ENCODE data around the gene HUWE1.

DNA sequence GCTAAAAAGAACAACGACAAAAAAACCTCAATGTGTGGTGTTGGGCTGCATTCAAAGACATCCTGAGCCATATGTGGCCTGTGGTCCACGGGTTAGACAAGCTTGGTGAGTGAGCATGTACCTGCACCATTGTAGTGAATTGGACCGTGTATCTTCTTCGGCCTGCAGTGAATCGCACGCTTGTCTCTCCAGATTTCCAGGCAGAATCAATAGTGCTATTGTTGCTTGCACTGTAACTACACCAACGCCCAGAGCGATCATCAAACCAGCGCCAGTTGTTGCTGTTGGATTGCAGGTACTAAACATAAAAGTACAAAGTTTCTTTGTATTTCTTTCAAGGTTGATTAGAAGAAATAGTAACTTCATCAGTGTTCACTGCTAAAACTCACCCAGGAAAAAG lies 101.6 kb downstream of the HUWE1 start:
- TF ChIP-seq EZH2phosphoT487 (IDR thresholded peaks at IDR 0.05; ENCODE audit: unreplicated experiment), result no peak
- TF ChIP-seq, protein P1, sequence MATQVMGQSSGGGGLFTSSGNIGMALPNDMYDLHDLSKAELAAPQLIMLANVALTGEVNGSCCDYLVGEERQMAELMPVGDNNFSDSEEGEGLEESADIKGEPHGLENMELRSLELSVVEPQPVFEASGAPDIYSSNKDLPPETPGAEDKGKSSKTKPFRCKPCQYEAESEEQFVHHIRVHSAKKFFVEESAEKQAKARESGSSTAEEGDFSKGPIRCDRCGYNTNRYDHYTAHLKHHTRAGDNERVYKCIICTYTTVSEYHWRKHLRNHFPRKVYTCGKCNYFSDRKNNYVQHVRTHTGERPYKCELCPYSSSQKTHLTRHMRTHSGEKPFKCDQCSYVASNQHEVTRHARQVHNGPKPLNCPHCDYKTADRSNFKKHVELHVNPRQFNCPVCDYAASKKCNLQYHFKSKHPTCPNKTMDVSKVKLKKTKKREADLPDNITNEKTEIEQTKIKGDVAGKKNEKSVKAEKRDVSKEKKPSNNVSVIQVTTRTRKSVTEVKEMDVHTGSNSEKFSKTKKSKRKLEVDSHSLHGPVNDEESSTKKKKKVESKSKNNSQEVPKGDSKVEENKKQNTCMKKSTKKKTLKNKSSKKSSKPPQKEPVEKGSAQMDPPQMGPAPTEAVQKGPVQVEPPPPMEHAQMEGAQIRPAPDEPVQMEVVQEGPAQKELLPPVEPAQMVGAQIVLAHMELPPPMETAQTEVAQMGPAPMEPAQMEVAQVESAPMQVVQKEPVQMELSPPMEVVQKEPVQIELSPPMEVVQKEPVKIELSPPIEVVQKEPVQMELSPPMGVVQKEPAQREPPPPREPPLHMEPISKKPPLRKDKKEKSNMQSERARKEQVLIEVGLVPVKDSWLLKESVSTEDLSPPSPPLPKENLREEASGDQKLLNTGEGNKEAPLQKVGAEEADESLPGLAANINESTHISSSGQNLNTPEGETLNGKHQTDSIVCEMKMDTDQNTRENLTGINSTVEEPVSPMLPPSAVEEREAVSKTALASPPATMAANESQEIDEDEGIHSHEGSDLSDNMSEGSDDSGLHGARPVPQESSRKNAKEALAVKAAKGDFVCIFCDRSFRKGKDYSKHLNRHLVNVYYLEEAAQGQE (IDR thresholded peaks at IDR 0.05; ENCODE audit: unreplicated experiment), result no peak
- TF ChIP-seq, protein P2, sequence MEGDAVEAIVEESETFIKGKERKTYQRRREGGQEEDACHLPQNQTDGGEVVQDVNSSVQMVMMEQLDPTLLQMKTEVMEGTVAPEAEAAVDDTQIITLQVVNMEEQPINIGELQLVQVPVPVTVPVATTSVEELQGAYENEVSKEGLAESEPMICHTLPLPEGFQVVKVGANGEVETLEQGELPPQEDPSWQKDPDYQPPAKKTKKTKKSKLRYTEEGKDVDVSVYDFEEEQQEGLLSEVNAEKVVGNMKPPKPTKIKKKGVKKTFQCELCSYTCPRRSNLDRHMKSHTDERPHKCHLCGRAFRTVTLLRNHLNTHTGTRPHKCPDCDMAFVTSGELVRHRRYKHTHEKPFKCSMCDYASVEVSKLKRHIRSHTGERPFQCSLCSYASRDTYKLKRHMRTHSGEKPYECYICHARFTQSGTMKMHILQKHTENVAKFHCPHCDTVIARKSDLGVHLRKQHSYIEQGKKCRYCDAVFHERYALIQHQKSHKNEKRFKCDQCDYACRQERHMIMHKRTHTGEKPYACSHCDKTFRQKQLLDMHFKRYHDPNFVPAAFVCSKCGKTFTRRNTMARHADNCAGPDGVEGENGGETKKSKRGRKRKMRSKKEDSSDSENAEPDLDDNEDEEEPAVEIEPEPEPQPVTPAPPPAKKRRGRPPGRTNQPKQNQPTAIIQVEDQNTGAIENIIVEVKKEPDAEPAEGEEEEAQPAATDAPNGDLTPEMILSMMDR (conservative IDR thresholded peaks at IDR 0.05; ENCODE audit: low read depth in 2 of 2), result no peak
- no peak for TF ChIP-seq EZH2 (IDR thresholded peaks at IDR 0.05; ENCODE audit: low read depth, unreplicated experiment)
- no peak for TF ChIP-seq POLR2AphosphoS5 (IDR thresholded peaks at IDR 0.05; ENCODE audit: low read depth)

Measured in GM23338 (cell line).